Fibroblast of skin of abdomen (primary cell): ENCODE results near the gene LY6G6D.
"Not testable (repeated sequence)": the region's sequence is repeated elsewhere in the genome, so short reads cannot be mapped to it uniquely, and the experiment has no call there.

Source experiments
- DNase-seq: peaks from one replicate; pipeline ENCODE4 v3.0.0-alpha.2; 2013

The LY6G6D gene

DNA sequence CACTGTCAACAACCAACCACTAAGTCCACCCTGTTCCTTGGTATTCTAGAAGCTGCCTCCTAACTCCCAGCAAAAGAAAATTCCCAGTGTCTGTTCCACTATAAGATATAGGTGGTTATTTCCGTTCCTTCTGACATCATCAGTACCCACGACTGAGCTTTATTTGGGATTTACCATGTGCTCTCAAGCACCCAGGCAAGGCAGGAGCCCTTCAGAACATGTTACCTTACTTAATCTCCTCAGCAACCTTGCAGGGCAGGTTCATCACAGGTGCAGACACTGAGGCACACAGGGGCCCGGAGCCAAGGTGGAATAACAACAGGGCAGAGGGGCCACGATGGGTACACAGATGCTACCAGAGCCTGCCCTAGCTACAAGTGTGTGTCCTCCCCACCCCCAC is 22.8 kb upstream of the LY6G6D start:
- DNase-seq, result no peak

DNA sequence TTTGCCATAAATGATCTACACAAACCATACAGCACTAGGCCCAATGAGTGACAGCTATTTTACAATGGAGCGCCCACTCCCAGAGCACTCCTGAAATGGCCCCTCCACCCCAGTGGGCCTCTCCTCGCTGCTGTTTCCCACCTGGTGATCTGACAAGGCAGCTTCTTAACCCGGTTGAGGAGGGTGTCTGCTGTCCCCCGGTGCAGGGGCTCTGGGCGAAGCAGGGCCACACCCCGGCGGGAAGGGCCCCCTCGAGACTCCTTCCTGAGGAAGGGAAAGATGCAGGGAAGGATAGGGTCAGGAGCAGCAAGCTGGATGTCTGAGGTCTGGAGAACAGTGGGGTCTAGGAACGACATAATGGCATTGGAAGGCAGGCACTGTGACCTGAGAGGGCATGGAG is 22.3 kb upstream of the LY6G6D start:
- no peak for DNase-seq

DNA sequence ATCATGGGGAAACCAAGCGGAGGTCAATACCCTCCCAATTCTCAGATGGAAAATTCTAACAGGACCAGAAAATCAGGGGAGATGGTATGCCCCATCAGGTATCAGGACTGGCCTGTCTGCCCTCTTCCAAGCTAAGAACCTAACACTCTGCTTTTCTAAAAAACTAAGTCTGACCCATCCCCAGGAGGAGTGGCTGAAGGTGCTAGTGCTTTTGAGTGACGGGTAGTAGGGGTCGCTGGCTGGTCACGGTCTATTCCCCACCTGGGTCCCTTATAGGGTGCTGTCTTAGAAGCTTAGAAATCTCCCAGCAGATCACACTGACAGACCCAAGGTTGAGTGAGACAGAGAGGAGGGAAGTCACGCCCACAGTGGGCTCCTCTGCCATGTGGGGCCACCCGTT is 21.6 kb upstream of the LY6G6D start:
- no peak for DNase-seq

DNA sequence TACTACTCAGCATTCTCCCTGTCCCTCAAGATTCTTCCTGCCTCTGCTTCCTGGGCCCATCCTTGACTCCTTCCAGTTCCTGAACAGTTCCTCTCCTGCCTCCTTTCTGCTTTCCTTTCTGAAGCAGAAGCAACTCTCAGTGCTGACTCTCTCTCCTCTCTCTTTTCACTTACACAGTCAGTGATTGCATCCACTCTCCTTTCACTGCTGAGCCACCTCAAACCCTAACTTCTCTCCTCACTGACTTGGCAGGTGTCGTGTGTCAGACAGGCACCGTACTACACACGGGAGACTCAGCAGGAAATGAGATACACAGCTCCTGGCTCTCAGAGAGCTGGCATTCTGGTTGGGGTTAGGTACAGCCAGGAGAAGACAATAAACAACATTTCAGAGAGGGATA is 17.6 kb upstream of the LY6G6D start:
- no peak for DNase-seq

DNA sequence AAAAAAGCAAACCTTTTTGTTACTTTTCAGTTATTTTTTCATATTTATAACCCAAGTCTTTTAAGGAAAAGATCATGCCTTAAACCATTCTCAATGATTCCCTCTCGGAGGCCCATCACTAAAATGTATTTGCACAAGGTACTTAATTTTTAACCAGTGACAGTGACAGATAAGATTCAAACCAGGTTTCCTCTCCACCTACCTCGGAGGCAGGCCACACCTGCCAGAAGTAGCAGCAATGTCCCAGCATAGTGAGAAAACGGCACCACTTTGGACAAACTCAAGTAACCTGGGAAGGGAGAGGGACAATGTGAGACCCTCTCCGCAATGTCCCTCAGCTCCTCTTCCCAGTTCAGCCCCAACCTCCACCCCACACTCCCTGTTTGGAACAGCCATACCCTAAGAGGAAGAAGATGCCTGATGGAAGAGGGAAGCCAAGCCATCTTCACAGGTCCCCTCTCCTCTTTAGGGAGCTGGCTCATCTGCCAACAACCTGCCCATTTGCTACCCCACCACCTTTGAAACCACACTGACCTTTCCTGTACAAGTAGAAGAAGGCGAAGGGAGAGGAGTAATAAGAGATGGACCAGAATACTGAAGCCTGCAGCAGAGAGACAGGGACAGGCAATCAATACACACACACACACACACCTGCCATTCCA is 14.3 kb upstream of the LY6G6D start:
- DNase-seq, result no peak

DNA sequence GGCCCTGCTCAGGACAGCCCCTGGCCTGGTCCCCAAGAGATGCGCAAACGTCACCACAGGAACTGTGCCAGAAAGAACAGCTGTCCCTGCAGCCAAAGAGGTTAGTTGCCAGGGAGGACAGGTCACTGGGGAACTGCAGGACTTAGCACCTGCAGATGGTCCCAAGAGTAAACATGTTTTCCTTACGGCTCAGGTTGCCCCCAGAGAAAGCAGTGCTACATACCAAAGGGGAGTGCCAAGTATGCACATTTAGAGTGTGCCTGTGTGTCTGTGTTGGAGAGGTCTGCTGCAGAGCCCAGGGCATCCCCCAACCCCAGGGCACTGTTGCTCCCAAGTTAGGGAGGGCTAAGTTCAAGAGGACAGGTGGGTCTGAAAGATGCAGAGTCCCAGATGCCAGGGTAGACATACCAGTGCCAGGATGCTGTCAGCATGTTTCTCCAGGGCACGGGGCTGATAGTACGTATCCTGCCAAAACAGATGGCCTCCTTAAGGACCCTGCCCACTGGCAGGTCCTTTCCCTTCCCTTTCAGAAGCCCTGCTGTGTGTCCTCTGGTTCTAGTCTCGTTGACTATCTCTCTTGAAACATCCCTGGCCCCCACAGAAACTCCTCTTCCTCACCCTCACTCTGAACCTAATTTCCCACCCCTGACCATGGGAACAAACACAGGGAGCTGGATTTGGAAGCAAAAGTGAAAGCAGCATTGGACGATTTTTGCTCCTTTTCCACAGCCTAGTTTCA is 13.3 kb upstream of the LY6G6D start:
- DNase-seq, result no peak

DNA sequence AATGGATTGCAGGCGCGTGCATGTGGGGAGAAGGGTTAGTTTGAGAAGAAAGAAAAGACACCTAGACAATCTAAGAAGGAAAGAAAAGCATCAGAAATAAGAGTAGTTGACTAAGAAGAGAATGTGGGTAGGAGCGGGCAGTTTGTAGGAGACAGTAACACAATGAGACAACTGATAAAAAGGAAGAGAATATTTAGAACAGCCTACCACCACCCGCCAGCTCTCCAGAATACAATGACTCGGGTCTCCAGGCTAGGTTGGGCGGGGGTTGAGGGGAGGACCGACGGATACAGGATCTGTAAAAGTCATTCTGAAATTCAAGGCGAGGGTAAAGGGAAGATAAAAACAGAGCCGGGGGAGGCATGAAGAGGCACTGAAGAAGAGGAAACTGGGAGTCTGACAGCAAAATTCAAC is 12.7 kb upstream of the LY6G6D start:
- no peak for DNase-seq

DNA sequence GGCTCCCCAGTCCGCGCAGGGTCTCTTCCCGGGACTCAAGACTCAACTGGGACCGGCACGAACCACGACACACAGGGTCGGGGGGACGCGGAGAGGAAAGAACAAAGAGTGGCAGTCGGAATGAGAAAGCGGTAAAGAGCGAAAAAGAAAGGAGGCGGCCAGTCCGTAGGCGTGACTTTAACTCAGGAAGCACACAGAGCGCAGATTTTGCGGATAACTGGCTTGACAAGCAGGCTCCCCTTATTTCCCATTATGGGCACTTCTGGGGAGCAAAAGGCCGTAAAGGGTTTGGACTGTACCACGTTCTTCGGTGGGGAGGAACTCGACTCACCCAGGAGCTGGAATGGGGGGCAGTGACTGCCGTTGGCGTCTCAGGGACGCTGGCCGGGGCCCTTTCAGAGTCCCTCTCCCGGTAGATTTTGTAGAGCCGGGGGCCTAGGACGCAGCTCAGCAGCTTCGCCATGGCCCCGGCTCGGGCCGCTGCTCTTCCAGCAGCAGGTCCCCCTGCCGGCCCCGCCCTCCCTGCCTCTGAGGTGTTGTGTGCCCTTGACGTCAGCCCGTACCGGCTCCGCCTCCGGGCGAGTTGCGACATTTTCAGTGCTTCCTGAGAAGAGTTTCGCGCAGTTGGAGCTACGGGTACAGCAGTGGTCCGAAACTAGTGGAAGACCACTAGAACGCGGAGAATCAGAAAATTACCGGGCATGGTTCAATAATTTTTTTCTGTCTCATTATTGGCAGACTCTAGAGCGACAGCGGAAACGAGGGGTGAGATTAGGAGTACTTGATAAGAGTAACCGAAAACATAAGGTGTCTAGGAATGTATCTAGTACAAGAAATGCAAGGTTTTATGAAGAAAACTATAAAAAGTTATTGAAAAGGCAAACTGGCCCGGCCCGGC is 12.1 kb upstream of the LY6G6D start, which contains the start of gene ABHD16A:
ABHD16A (minus strand) TSS at position 506 of the 898 bp plus-strand sequence; CDS start at position 463, 43 bp downstream.
- peak; percentile 99 for DNase-seq

DNA sequence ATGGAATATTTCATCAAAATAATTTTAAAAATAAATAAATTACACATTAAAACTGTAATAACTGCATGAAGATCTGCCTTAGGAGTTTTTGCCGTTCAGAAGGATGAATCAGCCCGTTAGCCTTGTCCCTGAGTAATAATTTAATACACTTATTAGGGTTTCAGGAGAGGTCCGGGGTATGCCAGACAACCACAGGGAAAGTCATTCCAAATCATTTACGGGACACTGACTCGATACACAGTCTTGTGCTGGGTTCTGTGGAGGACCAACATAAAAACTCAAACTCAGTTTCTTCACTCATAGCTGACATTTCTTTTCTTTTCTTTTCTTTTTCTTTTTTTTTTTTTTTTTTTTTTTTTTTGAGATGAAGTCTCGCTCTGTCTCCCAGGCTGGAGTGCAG is 9.2 kb upstream of the LY6G6D start:
- no peak for DNase-seq

DNA sequence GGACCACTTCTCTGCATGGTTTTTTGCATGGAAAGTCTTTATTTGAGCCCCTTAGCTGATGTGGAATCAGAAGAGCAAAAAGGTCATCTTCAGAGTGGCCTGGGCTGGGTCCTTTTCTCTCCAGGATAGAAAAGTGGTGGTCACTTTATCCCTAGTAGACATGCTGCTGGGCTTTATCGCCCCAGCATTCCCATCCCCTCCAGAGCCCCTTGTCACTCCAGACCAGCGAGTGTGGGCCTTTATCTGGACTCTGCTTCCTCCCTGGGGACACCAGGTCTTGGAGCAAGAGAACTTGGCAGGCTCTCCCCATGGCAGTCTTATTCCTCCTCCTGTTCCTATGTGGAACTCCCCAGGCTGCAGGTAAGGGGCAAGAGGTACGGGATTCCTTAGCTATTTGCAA is 8.5 kb upstream of the LY6G6D start, which contains the start of gene LY6G6F:
LY6G6F (plus strand) TSS at position 268 of the 400 bp plus-strand sequence; CDS start at position 309, 41 bp downstream.
- no peak for DNase-seq

DNA sequence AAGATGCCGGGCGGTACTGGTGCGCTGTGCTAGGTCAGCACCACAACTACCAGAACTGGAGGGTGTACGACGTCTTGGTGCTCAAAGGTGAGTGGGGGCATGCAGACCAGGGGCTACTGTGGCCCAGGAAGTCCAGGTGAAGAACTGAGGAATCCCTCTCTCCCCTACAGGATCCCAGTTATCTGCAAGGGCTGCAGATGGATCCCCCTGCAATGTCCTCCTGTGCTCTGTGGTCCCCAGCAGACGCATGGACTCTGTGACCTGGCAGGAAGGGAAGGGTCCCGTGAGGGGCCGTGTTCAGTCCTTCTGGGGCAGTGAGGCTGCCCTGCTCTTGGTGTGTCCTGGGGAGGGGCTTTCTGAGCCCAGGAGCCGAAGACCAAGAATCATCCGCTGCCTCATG is 7.4 kb upstream of the LY6G6D start:
- DNase-seq, result no peak

DNA sequence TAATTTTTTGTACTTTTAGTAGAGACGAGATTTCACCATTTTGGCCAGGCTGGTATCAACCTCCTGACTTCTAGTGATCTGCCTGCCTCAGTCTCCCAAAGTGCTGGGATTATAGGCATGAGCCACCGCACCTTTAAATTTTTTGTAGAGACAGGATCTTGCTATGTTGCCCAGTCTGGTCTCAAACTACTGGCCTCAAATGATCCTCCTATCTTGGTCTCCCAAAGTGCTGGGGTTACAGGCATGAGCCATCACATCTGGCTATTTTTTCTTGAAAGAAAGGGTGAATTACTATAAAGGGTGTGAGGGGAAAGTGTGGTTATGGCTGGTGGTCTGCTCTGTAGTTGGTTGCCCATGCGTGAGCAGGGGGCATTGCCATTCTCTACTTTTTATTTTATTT is 6.9 kb upstream of the LY6G6D start:
- no peak for DNase-seq

DNA sequence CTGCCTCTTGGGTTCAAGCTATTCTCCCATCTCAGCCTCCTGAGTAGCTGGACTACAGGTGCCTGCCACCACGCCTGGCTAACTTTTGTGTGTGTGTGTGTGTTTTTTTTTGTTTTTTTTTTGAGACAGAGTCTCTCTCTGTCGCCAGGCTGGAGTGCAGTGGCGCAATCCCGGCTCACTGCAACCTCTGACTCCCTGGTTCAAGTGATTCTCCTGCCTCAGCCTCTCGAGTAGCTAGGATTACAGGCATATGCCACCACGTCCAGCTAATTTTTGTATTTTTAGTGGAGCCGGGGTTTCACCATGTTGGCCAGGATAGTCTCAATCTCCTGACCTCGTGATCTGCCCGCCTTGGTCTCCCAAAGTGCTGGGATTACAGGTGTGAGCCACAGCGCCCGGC is 6.0 kb upstream of the LY6G6D start:
- not testable (repeated sequence) for DNase-seq

DNA sequence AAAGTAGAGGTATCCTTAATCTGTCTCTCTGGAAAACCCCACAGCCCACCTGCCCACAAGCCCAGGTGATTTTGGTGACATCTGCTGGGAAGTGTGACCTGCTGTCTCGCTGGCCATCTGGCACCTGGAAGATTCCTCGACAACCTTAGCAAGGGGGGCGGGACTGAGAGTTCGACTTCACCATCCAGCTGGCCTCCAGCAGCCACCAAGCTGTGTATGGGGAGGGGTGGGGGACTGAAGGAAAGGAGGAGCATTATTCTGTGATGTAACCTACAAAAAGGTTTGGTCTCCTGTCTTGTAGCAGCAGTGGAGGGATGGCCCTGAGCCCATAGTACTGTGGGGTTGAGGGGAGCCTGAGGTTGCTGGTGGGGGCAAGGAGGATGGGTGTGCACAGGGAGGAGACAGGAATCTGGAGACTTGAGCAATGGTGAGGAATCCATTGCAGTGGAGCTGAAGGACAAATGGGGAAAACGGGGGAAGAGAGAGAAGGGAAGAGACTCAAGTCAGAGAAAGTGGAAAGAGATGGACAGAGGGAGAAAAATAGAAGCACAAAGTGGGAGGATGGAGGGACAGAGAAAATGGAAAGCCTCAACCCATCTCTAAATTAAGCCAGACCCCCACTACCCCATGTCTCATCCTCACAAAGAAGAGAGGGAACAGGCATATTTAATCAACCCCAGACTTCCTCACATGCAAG is 4.5 kb upstream of the LY6G6D start:
- DNase-seq, result no peak

DNA sequence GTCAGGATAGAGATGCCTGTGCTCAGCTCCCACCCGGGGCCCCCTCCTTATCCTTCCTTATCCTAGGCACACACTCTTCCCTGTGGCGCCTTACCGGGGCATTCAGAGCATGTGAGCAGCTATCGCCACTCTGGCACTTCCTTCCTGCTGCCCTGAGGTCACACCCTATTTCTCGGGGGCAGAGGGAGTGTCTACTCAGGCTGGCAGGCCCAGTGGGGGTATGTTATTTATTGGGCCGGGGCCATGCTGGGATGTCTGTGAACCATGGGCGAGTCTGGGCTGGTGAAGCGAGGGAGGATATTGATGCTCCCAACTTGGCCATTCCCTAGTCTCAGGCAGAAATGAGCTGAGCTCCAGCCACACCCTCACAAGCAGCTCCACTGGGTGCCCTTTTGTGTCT is 3.9 kb upstream of the LY6G6D start:
- no peak for DNase-seq

DNA sequence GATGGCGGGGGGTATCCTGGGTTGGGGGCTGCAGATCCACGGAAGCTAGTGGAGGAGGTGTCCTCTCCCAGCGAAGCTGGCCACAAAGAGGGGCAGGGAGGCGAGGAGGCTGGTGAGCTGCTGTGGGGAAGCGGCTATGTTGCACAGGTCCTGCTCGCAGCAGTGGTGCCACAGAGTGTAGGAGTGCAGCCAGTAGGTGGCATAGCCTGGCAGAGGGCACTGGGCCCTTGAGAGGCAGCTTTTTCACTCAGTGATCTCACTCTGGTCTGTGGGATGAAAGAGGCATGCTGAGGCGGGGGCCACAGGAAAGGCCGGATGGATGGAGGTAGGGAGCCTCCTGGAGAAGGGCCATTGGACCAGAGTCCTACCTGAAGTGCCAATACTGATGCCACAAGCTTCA is 2.9 kb upstream of the LY6G6D start:
- no peak for DNase-seq

DNA sequence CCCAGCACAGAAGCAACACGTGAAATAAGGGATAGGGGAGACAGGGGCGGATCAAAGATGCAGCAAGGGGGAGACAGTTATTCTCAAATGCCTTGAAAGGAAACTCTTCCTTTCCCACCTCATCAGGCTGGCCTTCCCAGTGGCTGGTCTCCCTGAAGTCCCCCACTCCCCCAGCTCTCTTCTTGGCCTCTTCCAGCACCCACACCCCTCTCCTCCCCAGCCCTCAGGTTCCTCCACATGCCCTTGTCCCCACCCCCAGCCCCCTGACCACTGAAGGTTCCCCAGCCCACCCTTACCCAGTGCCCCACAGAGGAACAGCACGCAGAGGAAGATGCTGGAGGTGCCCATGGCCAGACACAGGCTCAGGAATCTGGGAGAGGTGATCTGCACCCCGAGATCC is 1.7 kb upstream of the LY6G6D start:
- DNase-seq, result no peak

DNA sequence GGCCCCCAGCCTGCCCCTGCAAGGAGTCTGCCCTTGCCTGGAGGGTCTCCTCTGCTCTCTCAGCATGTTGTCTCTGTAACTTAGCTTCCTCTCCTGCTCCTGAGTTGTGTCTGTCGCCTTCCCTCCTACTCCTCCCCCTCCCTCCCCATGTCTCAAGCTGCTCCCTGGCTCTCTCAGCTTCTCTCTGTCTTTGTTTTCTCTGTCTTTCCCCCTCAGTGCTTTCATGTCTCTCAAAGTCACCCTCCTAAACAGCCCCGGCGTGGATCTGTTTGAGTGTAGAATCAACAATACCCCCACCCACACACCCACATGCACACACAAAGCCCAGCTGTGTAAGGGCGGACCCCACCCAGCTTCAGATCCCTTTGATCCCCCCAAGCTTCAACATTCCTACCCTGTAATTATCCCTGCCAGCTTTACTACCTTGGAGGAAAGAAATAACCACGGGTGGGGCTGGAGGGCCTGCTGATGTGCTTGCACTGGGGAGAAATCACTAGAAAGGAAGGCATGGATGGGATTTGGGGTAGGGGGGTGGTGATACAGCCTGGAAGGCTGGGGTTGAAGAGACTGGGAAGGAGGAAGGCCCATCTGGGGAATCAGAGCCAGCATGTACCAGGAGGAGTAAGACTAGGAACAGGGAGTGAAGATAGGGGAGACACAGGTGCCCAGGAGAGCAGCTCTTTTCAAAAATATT is 1.0 kb upstream of the LY6G6D start:
- DNase-seq, result no peak

DNA sequence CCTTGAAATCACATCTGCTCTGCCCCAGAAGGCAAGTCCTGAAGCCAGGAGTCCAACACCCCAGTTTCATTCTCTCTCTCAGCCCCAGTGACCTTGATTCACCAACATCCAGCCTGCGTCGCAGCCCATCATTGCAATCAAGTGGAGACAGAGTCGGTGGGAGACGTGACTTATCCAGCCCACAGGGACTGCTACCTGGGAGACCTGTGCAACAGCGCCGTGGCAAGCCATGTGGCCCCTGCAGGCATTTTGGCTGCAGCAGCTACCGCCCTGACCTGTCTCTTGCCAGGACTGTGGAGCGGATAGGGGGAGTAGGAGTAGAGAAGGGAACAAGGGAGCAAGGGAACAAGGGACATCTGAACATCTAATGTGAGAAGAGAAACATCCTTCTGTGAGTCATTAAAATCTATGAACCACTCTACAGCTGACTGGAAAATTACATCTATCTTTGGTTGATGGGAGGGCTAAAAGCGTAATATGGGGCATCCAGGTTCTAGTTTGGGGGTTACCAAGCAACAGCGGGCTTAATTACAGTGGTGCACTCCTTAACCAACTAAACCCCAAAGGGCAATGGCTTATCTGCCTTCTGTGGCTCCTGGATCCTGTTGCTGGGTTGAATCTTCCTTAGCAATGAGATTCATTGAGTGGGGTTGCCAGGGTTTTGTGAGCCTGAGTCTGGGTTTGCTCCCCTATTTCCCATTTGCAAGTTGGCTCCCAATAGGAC is 2.5 kb downstream of the LY6G6D start:
- no peak for DNase-seq

DNA sequence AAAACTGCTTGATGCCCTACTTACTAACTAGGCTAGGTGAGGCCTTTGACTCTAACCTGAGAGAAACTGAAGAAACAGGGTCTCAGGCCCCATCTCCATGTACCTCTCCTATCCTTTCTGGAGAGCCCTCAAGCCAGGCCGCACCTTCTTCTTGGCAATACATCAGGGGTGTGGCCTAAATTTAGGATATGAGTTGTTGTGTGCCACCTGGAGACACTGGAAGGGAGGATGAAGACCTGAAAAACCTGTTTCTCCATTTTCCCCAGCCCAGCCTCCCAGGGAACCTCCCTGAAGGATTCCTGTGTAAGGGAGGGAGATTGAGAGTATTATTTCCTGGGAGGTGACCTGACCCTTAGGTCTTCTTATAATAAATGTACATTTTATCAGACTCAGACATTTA is 3.1 kb downstream of the LY6G6D start:
- DNase-seq, result no peak

DNA sequence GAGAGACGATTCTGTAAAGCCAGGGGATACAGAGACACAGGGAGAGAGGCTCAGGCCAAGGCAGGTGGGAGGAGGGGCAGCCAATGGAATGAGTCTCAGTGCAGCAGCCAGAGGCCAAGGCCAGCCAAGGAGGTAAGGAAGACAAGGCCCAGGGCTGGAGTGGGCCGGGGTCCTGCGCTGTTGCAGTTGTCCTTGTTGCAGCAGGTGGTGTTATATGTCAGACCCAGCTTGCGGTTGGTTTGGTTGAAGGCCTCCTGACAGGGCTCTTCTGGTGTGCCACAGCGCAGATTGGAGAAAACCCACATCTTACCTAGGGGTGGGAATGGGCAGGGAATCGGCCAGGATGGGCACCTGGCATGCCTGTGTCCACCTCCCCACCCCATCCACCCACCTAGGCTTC is 3.9 kb downstream of the LY6G6D start:
- DNase-seq, result no peak
